B cell (primary cell): ENCODE measurements around the gene PLEKHN1. TPM values are rescaled to one million over a fixed set of nuclear protein-coding genes. Genes with fewer than 3 reads are reported as not detected.

Experiments
- ATAC-seq: fragments of 200-7000 bp; cut with Tn5 transposase; one replicate; pipeline ENCODE4 v1.10.0; 2021; ENCODE audit warnings: low read depth, mild to moderate bottlenecking, moderate number of reproducible peaks, moderate library complexity
- CTCF ChIA-PET: fragments of 350-600 bp; sonication (Branson Sonifier 250); formaldehyde crosslinking; loops from one replicate; lab custom pipeline; 2021; ENCODE audit warnings: antibody characterized with exemption, inconsistent platforms; lab: Charles Lee
- POLR2A ChIA-PET: fragments of 350-600 bp; sonication (Branson Sonifier 250); formaldehyde crosslinking; loops from one replicate; lab custom pipeline; 2021; ENCODE audit warnings: antibody characterized with exemption; lab: Charles Lee
- DNase-seq: peaks from one replicate; pipeline ENCODE4 v3.0.0; 2013
- H2AFZ ChIP-seq: 2 replicates; pipeline ENCODE4 v1.6.1; 2012; ENCODE audit warnings: mild to moderate bottlenecking, low read depth, low read length; ENCODE audit not compliant: insufficient read depth, poor library complexity, severe bottlenecking
- H3K27ac ChIP-seq, 2 donors: 1 replicate in 1 of 2; 2 replicates in 1 of 2; pipeline ENCODE4 v1.5.1; 2012 to 2013; ENCODE audit warnings: low read length in 2 of 2, mild to moderate bottlenecking in 2 of 2, moderate library complexity in 1 of 2
- H3K27me3 ChIP-seq, 4 experiments: fragments of 200-600 bp in 1 of 4; sonication (generic) in 1 of 4; replicated peaks in 1 of 4; 1 replicate in 2 of 4; 2 replicates in 2 of 4; pipeline versions ENCODE4 v1.6.1 to v1.7.0; 2013 to 2016; ENCODE audit warnings: low read length in 3 of 4, mild to moderate bottlenecking in 2 of 4, mixed read lengths in 1 of 4, moderate library complexity in 1 of 4; ENCODE audit not compliant: insufficient read depth in 4 of 4, control insufficient read depth in 3 of 4; ENCODE audit errors: control extremely low read depth in 1 of 4
- H3K36me3 ChIP-seq, 2 experiments: replicated peaks in 1 of 2; 1 replicate in 1 of 2; 2 replicates in 1 of 2; pipeline versions ENCODE4 v1.6.1 to v1.7.1; 2013; ENCODE audit warnings: low read length in 1 of 2; ENCODE audit not compliant: insufficient read depth in 2 of 2, control insufficient read depth in 1 of 2; ENCODE audit errors: control extremely low read depth in 1 of 2, extremely low read depth in 1 of 2
- H3K4me1 ChIP-seq, 2 donors: fragments of 200-600 bp in 1 of 2; sonication (generic) in 1 of 2; 1 replicate in 1 of 2; 2 replicates in 1 of 2; pipeline versions ENCODE4 v1.5.1 to v1.6.1; 2013 to 2017; ENCODE audit warnings: low read length in 2 of 2; ENCODE audit not compliant: control insufficient read depth in 2 of 2, insufficient read depth in 2 of 2
- H3K4me2 ChIP-seq: replicated peaks from 2 replicates; pipeline ENCODE3; 2012; ENCODE audit warnings: mild to moderate bottlenecking, low read depth, low read length; ENCODE audit not compliant: poor library complexity, severe bottlenecking
- H3K4me3 ChIP-seq, 5 experiments: fragments of 200-600 bp in 1 of 5; sonication (generic) in 1 of 5; 1 replicate in 3 of 5; 2 replicates in 2 of 5; pipeline versions ENCODE4 v1.5.1 to v1.7.0; 2011 to 2016; ENCODE audit warnings: low read length in 4 of 5, mild to moderate bottlenecking in 4 of 5, low read depth in 2 of 5, control low read depth in 1 of 5, moderate library complexity in 1 of 5; ENCODE audit not compliant: insufficient read depth in 1 of 5; ENCODE audit errors: control extremely low read depth in 1 of 5, extremely low read depth in 1 of 5
- H3K79me2 ChIP-seq: fragments of 200-600 bp; sonication (generic); one replicate; pipeline ENCODE4 v1.6.0; 2016; ENCODE audit warnings: low read length; ENCODE audit not compliant: control insufficient read depth, insufficient read depth
- H3K9ac ChIP-seq: fragments of 200-600 bp; sonication (generic); 2 replicates; pipeline ENCODE4 v1.6.1; 2017; ENCODE audit warnings: mild to moderate bottlenecking, low read length, moderate library complexity
- H3K9me3 ChIP-seq, 3 donors: one replicate each; pipeline versions ENCODE4 v1.6.1 to v1.7.1; 2013; ENCODE audit warnings: low read length in 2 of 3; ENCODE audit not compliant: control insufficient read depth in 2 of 3, insufficient read depth in 1 of 3; ENCODE audit errors: control extremely low read depth in 1 of 3
- H4K20me1 ChIP-seq: 2 replicates; pipeline ENCODE4 v1.6.0; 2012; ENCODE audit warnings: mild to moderate bottlenecking, low read length; ENCODE audit not compliant: insufficient read depth, control insufficient read depth, poor library complexity, severe bottlenecking
- H3K27ac Mint-ChIP-seq: one replicate; pipeline ENCODE4 v1.8.0; 2021; ENCODE audit warnings: mixed read lengths
- H3K27me3 Mint-ChIP-seq: one replicate; pipeline ENCODE4 v1.8.0; 2021; ENCODE audit warnings: mixed read lengths
- H3K4me1 Mint-ChIP-seq: one replicate; pipeline ENCODE4 v1.8.0; 2021; ENCODE audit warnings: mixed read lengths
- H3K4me3 Mint-ChIP-seq: one replicate; pipeline ENCODE4 v1.8.0; 2021; ENCODE audit warnings: mixed read lengths
- H3K9me3 Mint-ChIP-seq: one replicate; pipeline ENCODE4 v1.8.0; 2022; ENCODE audit warnings: mixed read lengths; ENCODE audit not compliant: insufficient read depth
- EZH2 ChIP-seq: IDR thresholded peaks from 2 replicates; pipeline ENCODE4 v1.6.1; 2012; ENCODE audit warnings: borderline replicate concordance, low read depth, mild to moderate bottlenecking, moderate library complexity, low read length; ENCODE audit not compliant: insufficient read depth, poor library complexity, severe bottlenecking
- WGBS: methylation state at CpG from one replicate; pipeline ENCODE4 v1.1.5; 2013; ENCODE audit warnings: missing lambda C conversion rate; ENCODE audit not compliant: insufficient coverage; 5-methylcytosine and 5-hydroxymethylcytosine counted together
- intact Hi-C: fragments of 100-400 bp; cut with micrococcal nuclease; formaldehyde crosslinking; loops from one replicate; pipeline ENCODE4 v1.10.0; 2022
- polyA plus RNA-seq: library from polyadenylated mRNA; depleted of rRNA; stranded (reverse); fragments of >200 nt; gene quantifications from 2 replicates; pipeline ENCODE4 v1.2.3, GENCODE V29; 2012
- total RNA-seq, 2 donors: library from RNA; stranded (reverse); fragments of 120-200 nt in 1 of 2; gene quantifications; 1 replicate in 1 of 2; 2 replicates in 1 of 2; pipeline versions ENCODE4 v1.2.3 to v1.2.4, GENCODE V29; 2013 to 2022
- TF ChIP-seq, protein P1 (sequence below): fragments of 200-600 bp; IDR thresholded peaks from one replicate; pipeline ENCODE4 v1.8.0; 2022; ENCODE audit warnings: antibody characterized with exemption, mild to moderate bottlenecking

The PLEKHN1 gene
- total and polyA plus RNA-seq, 2 donors (not counting 1 experiment from before 2014, with no cell fraction given) = 0.36 to 1.1 TPM

DNA sequence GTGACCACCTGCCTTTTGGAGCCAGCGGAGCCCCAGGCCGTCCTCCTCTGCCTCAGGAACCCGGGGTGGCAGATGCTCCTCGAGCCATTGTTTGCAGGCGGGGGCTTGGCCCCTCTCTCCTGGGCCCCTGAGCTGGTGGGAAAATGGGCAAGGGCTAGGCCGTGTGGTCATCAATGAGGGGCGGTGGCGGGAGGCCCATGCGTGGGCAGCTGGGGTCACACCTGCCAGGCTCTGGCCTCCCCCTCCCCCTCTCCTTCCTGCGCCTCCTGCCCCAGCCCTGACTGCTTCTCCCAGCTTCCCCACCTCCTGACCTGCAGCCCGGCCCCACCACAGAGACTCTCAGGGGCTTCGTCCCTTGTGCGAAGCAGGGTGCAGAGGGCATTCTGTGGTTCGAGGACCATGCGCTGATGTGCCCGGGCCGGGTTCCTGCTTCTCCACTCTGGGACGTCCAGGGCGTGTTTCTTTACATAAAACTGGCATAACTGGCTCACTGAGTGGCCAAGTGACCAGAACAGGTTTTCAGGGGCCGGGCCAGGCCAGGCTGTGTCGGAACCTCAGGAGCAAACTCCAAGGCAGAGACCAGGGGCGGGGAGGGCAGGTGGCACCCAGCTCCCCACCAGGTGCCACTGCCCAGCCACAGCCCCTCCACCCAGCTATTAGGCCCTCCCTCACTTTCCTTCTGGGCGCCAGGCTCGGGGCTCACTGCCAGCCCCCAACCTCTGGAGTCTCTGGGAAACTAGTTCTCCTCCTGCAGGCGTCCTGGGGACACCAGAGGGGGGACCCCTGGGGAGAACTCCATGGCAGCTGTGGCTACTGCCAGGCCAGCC is 33.3 kb upstream of the PLEKHN1 start:
- Histone ChIP-seq H3K79me2 (no peaks in the 10 kb centered on the region), H3K4me3 (no peak overlapping the region), H3K36me3 (no peaks in the 10 kb centered on the region), H2AFZ (no peak overlapping the region), H4K20me1 (no peaks in the 10 kb centered on the region), H3K27ac (no peak overlapping the region), H3K4me2 (no peak overlapping the region), H3K27me3 (peaks cover 0 to 58% (median 8%) of the 10 kb centered on the region in 4 experiments), H3K4me1 (peaks cover 3 to 8% of the 10 kb centered on the region in 2 donors), H3K9me3 (peaks cover 0 to 4% (median 0%) of the 10 kb centered on the region in 3 donors), H3K9ac (no peak overlapping the region)
- no peaks in the 10 kb centered on the region for H3K9me3 Mint-ChIP-seq
- CTCF ChIA-PET = no interaction called here
- H3K4me3 Mint-ChIP-seq = no peak overlapping the region
- 85% methylated on average over 25 of the region's 25 CpGs for WGBS
- POLR2A ChIA-PET = no interaction called here
- no peaks in the 10 kb centered on the region for H3K4me1 Mint-ChIP-seq
- peaks cover 17% of the 10 kb centered on the region for H3K27me3 Mint-ChIP-seq
- intact Hi-C loops = no loop called here
- no peak overlapping the region for H3K27ac Mint-ChIP-seq
- TF ChIP-seq, protein P1, sequence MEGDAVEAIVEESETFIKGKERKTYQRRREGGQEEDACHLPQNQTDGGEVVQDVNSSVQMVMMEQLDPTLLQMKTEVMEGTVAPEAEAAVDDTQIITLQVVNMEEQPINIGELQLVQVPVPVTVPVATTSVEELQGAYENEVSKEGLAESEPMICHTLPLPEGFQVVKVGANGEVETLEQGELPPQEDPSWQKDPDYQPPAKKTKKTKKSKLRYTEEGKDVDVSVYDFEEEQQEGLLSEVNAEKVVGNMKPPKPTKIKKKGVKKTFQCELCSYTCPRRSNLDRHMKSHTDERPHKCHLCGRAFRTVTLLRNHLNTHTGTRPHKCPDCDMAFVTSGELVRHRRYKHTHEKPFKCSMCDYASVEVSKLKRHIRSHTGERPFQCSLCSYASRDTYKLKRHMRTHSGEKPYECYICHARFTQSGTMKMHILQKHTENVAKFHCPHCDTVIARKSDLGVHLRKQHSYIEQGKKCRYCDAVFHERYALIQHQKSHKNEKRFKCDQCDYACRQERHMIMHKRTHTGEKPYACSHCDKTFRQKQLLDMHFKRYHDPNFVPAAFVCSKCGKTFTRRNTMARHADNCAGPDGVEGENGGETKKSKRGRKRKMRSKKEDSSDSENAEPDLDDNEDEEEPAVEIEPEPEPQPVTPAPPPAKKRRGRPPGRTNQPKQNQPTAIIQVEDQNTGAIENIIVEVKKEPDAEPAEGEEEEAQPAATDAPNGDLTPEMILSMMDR = no peak
- no peak for TF ChIP-seq EZH2
- ATAC-seq (no peak), DNase-seq (no peak)

GRCh38 chr1:933603-933940 is 32.7 kb upstream of the PLEKHN1 start:
- Mint-ChIP-seq H3K4me3 (no peak overlapping the region), H3K27ac (no peak overlapping the region), H3K4me1 (no peaks in the 10 kb centered on the region), H3K9me3 (no peaks in the 10 kb centered on the region), H3K27me3 (peaks cover 22% of the 10 kb centered on the region)
- DNase-seq (no peak), ATAC-seq (no peak)
- peaks cover 0 to 4% (median 0%) of the 10 kb centered on the region in 3 donors for H3K9me3 ChIP-seq
- H3K27ac ChIP-seq = no peak overlapping the region
- ChIA-PET POLR2A (no interaction called here), CTCF (no interaction called here)
- H2AFZ ChIP-seq = no peak overlapping the region
- no peaks in the 10 kb centered on the region for H3K36me3 ChIP-seq
- H4K20me1 ChIP-seq = no peaks in the 10 kb centered on the region
- 50% methylated on average over 4 of the region's 10 CpGs for WGBS
- H3K79me2 ChIP-seq = no peaks in the 10 kb centered on the region
- H3K4me3 ChIP-seq = no peak overlapping the region
- no peak overlapping the region for H3K9ac ChIP-seq
- intact Hi-C loops = no loop called here
- H3K27me3 ChIP-seq = peaks cover 0 to 62% (median 8%) of the 10 kb centered on the region in 4 experiments
- no peak overlapping the region for H3K4me2 ChIP-seq
- TF ChIP-seq, protein P1 = no peak
- TF ChIP-seq EZH2 = no peak
- H3K4me1 ChIP-seq = peaks cover 3 to 8% of the 10 kb centered on the region in 2 donors
